Measurements from ENCODE around the gene RRBP1. TPM values are rescaled to one million over a fixed set of nuclear protein-coding genes. Genes with fewer than 3 reads are reported as not detected.
A peak's percentile ranks its signal among the peaks of the same experiment; 100 is the strongest.

RRBP1 gene
- total and polyA plus RNA-seq, 2 donors from 2014 or later: 83.4 to 231 TPM

DNA sequence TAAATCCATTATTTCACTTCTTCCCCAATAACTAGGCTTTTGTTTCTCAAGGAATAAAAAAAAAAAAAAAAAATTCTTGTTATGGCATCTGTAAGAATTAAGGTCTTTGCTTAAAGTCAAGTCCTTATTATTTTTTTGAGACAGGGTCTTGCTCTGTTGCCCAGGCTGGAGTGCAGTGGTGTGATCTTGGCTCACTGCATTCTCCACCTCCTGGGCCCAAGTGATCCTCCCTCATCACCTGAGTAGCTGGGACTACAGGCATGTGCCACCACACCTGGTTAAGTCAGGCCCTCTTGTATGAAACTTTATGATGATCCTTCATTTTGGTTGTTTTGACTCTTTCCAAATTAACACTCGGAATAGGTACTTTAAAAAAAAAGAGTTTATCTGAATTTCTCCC is 94.9 kb downstream of the RRBP1 start:
- no peaks in the 10 kb centered on the region for H3K36me3 ChIP-seq (ENCODE audit: control insufficient read depth in 2 of 3, insufficient read depth in 3 of 3, low read length in 3 of 3)
- H3K27me3 ChIP-seq (ENCODE audit: control insufficient read depth, insufficient read depth, low read length): no peaks in the 10 kb centered on the region
- no peak overlapping the region for H3K27ac ChIP-seq (ENCODE audit: low read depth in 2 of 2, low read length in 2 of 2)
- H3K9me3 ChIP-seq (ENCODE audit: control insufficient read depth in 2 of 3, insufficient read depth in 1 of 3, low read length in 3 of 3): no peaks in the 10 kb centered on the region
- DNase-seq (no peak), FAIRE-seq (no peak)
- no peak overlapping the region for H3K4me3 ChIP-seq (ENCODE audit: low read length in 3 of 3)
- no peak overlapping the region for H3K9ac ChIP-seq (ENCODE audit: low read length in 3 of 3)
- intact Hi-C loops (cut with DNase I): no loop called here
- H3K4me1 ChIP-seq (ENCODE audit: control insufficient read depth in 2 of 3, insufficient read depth in 2 of 3, low read depth in 1 of 3, low read length in 3 of 3): peaks cover 0 to 17% (median 3%) of the 10 kb centered on the region in 3 donors
- TF ChIP-seq, protein P1, sequence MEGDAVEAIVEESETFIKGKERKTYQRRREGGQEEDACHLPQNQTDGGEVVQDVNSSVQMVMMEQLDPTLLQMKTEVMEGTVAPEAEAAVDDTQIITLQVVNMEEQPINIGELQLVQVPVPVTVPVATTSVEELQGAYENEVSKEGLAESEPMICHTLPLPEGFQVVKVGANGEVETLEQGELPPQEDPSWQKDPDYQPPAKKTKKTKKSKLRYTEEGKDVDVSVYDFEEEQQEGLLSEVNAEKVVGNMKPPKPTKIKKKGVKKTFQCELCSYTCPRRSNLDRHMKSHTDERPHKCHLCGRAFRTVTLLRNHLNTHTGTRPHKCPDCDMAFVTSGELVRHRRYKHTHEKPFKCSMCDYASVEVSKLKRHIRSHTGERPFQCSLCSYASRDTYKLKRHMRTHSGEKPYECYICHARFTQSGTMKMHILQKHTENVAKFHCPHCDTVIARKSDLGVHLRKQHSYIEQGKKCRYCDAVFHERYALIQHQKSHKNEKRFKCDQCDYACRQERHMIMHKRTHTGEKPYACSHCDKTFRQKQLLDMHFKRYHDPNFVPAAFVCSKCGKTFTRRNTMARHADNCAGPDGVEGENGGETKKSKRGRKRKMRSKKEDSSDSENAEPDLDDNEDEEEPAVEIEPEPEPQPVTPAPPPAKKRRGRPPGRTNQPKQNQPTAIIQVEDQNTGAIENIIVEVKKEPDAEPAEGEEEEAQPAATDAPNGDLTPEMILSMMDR (IDR thresholded peaks at IDR 0.05; ENCODE audit: borderline replicate concordance, extremely low read depth, insufficient read depth): no peak

DNA sequence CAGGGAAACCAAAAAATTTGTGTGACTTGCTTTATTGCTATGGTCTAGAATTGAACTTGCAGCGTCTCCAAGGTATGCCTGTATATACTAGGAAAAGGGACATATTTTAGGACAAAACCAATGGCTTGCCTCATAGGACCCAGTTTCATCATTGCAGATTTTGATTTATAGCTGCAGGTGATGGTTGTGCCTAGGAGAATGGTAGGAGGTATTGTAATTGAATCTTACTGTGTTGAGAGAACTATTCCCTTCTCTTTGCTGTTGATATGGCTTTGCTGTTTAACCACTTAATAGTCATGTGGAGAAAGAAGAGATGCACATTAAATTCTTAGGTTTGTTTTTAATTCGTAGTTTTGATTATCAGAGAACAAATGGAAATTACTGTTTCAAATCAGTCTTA is 95.8 kb downstream of the RRBP1 start:
- intact Hi-C loops (cut with DNase I): no loop called here
- Histone ChIP-seq H3K4me1 (ENCODE audit: control insufficient read depth in 2 of 3, insufficient read depth in 2 of 3, low read depth in 1 of 3, low read length in 3 of 3) (peaks cover 0 to 11% (median 3%) of the 10 kb centered on the region in 3 donors), H3K9ac (ENCODE audit: low read length in 3 of 3) (no peak overlapping the region), H3K36me3 (ENCODE audit: control insufficient read depth in 2 of 3, insufficient read depth in 3 of 3, low read length in 3 of 3) (no peaks in the 10 kb centered on the region), H3K27ac (ENCODE audit: low read depth in 2 of 2, low read length in 2 of 2) (no peak overlapping the region), H3K9me3 (ENCODE audit: control insufficient read depth in 2 of 3, insufficient read depth in 1 of 3, low read length in 3 of 3) (no peaks in the 10 kb centered on the region), H3K4me3 (ENCODE audit: low read length in 3 of 3) (no peak overlapping the region), H3K27me3 (ENCODE audit: control insufficient read depth, insufficient read depth, low read length) (no peaks in the 10 kb centered on the region)
- TF ChIP-seq, protein P1 (IDR thresholded peaks at IDR 0.05; ENCODE audit: borderline replicate concordance, extremely low read depth, insufficient read depth): no peak
- DNase-seq (no peak), FAIRE-seq (no peak)

DNA sequence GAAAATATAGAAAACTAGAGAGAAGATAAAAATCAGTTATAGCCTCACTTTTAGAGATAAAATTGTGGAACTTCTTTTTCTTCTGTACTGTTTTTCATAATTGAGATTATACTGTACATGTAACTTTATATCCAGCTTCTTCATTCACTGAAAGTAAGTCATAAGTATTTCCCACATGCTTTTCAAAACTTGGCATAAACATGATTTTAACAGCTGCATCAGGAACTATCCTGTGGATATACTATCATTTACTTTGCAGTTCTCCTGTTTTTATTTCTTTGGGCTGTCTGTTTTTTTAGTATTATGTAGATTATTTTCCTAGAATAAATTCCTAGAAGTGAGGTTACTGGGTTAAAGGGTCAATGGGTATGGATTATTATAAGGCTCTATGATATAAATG is 97.4 kb downstream of the RRBP1 start:
- H3K9ac ChIP-seq (ENCODE audit: low read length in 3 of 3): no peak overlapping the region
- intact Hi-C loops (cut with DNase I): no loop called here
- H3K27ac ChIP-seq (ENCODE audit: low read depth in 2 of 2, low read length in 2 of 2): no peak overlapping the region
- no peaks in the 10 kb centered on the region for H3K9me3 ChIP-seq (ENCODE audit: control insufficient read depth in 2 of 3, insufficient read depth in 1 of 3, low read length in 3 of 3)
- peak in 1 of 5 donors; percentile 16 for DNase-seq
- H3K36me3 ChIP-seq (ENCODE audit: control insufficient read depth in 2 of 3, insufficient read depth in 3 of 3, low read length in 3 of 3): no peaks in the 10 kb centered on the region
- no peak overlapping the region for H3K4me3 ChIP-seq (ENCODE audit: low read length in 3 of 3)
- no peak for FAIRE-seq
- TF ChIP-seq, protein P1 (IDR thresholded peaks at IDR 0.05; ENCODE audit: borderline replicate concordance, extremely low read depth, insufficient read depth): no peak
- peaks cover 0 to 3% (median 3%) of the 10 kb centered on the region in 3 donors for H3K4me1 ChIP-seq (ENCODE audit: control insufficient read depth in 2 of 3, insufficient read depth in 2 of 3, low read depth in 1 of 3, low read length in 3 of 3)
- no peaks in the 10 kb centered on the region for H3K27me3 ChIP-seq (ENCODE audit: control insufficient read depth, insufficient read depth, low read length)

DNA sequence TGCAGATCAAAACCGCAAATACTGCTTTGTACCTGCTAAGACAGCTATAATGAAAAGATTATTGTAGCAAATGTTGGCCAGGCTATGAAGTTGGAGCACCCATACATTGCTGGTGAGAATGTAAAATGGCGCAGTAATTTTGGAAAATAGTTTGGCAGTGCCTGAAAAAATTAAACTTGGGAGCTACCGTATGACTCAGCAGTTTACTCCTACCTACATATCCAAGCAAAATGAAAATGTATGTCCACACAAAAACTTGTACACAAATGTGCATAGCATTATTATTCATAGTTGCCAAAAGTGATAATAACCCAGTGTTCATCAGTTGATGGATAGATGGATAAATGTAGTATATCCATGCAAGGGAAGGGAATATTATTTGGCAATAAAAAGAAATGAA is 98.9 kb downstream of the RRBP1 start:
- H3K4me1 ChIP-seq (ENCODE audit: control insufficient read depth in 2 of 3, insufficient read depth in 2 of 3, low read depth in 1 of 3, low read length in 3 of 3): peaks cover 0 to 3% (median 3%) of the 10 kb centered on the region in 3 donors

More for the DNA sequence above, 98.9 kb downstream of the RRBP1 start:
- no peaks in the 10 kb centered on the region for H3K9me3 ChIP-seq (ENCODE audit: control insufficient read depth in 2 of 3, insufficient read depth in 1 of 3, low read length in 3 of 3)
- no peak overlapping the region for H3K4me3 ChIP-seq (ENCODE audit: low read length in 3 of 3)
- H3K36me3 ChIP-seq (ENCODE audit: control insufficient read depth in 2 of 3, insufficient read depth in 3 of 3, low read length in 3 of 3): no peaks in the 10 kb centered on the region
- TF ChIP-seq, protein P1 (IDR thresholded peaks at IDR 0.05; ENCODE audit: borderline replicate concordance, extremely low read depth, insufficient read depth): no peak
- DNase-seq: no peak
- H3K27me3 ChIP-seq (ENCODE audit: control insufficient read depth, insufficient read depth, low read length): no peaks in the 10 kb centered on the region
- no peak for FAIRE-seq
- intact Hi-C loops (cut with DNase I): no loop called here
- H3K27ac ChIP-seq (ENCODE audit: low read depth in 2 of 2, low read length in 2 of 2): no peak overlapping the region
- no peak overlapping the region for H3K9ac ChIP-seq (ENCODE audit: low read length in 3 of 3)
